ENCODE measurements around the gene CLEC11A.

DNA sequence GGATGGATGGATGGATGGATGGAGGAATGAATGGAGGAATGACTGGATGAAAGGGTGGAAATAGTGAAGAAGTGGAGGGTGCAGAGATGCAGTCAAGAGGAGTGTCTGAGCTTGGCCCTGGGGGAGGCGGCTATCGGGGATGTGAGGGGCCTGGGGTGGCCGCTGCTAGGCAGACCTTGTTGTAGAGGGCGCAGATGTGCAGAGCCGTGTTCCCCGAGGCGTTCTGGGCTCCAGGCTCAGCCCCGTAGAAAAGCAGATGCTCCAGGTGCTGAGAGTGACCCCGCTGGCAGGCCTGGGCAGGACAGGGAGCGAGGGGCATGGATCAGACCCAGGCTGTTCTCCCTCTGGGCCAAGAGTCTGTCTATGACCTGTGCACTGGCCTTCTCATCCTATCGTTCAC, 12.0 kb upstream of the CLEC11A start:
- TF ChIP-seq FOXK2 (IDR thresholded peaks at IDR 0.05) = no peak
- TF ChIP-seq ZNF384 (IDR thresholded peaks at IDR 0.05) = no peak
- no peak for TF ChIP-seq NFRKB (IDR thresholded peaks at IDR 0.05)
- TF ChIP-seq SP1 (IDR thresholded peaks at IDR 0.05) = no peak
- TF ChIP-seq SUZ12 (IDR thresholded peaks at IDR 0.05) = no peak
- TF ChIP-seq BHLHE40 (IDR thresholded peaks at IDR 0.05; ENCODE audit: borderline replicate concordance) = no peak
- no peak for TF ChIP-seq ARNT (IDR thresholded peaks at IDR 0.05)
- no peak for TF ChIP-seq FOXA1 (IDR thresholded peaks at IDR 0.05)
- no peak for TF ChIP-seq ELF4 (IDR thresholded peaks at IDR 0.05)
- no peak for TF ChIP-seq HDGF (IDR thresholded peaks at IDR 0.05; ENCODE audit: borderline replicate concordance)
- TF ChIP-seq TARDBP (IDR thresholded peaks at IDR 0.05) = no peak
- no peak for TF ChIP-seq CTBP1 (IDR thresholded peaks at IDR 0.05; ENCODE audit: borderline replicate concordance)
- TF ChIP-seq FOXM1 (IDR thresholded peaks at IDR 0.05; ENCODE audit: borderline replicate concordance) = no peak

Measured in HEK293T (cell line).